K562 (cell line): ENCODE results near the gene CYP51A1. TPM values are rescaled to one million over a fixed set of nuclear protein-coding genes. Genes with fewer than 3 reads are reported as not detected.

Experiments
- CBFA2T2 ChIP-seq: fragments of 450-650 bp; conservative IDR thresholded peaks from 2 replicates; pipeline ENCODE4 v1.6.1; 2017; ENCODE audit warnings: mild to moderate bottlenecking
- DDX20 ChIP-seq: fragments of 450-650 bp; IDR thresholded peaks from 2 replicates; pipeline ENCODE4 v1.6.1; 2016; ENCODE audit warnings: missing genetic modification characterization, low read depth, mild to moderate bottlenecking, missing compliant biosample characterization, moderate library complexity
- FOXP1 ChIP-seq: sonication (generic); formaldehyde crosslinking; IDR thresholded peaks from 2 replicates; pipeline ENCODE4 v1.8.0; 2022; ENCODE audit warnings: mild to moderate bottlenecking, missing genetic modification reagents
- FUS ChIP-seq: fragments of 200-400 bp; formaldehyde crosslinking; optimal IDR thresholded peaks from 2 replicates; pipeline ENCODE3; 2017; ENCODE audit warnings: low read depth, low read length
- HMG20B ChIP-seq: fragments of 250-450 bp; sonication (Bioruptor Pico); IDR thresholded peaks from 2 replicates; pipeline ENCODE4 v1.5.0; 2021; ENCODE audit warnings: mild to moderate bottlenecking
- POLR2G ChIP-seq: fragments of 200-400 bp; formaldehyde crosslinking; IDR thresholded peaks from 2 replicates; pipeline ENCODE4 v1.6.1; 2017; ENCODE audit warnings: low read depth, mild to moderate bottlenecking, antibody characterized with exemption, low read length, moderate library complexity
- YY1 ChIP-seq, 3 experiments: IDR thresholded peaks; 2 replicates each; pipeline ENCODE4 v1.6.1; 2011; ENCODE audit warnings: low read length in 2 of 3, mild to moderate bottlenecking in 2 of 3, moderate library complexity in 2 of 3, borderline replicate concordance in 1 of 3, control low read depth in 1 of 3, low read depth in 1 of 3; ENCODE audit not compliant: insufficient read depth in 3 of 3, insufficient replicate concordance in 2 of 3, control insufficient read depth in 1 of 3, insufficient read length in 1 of 3; ENCODE audit errors: extremely low read depth in 1 of 3
- ZKSCAN1 ChIP-seq: fragments of 150-350 bp; IDR thresholded peaks from 2 replicates; pipeline ENCODE4 v1.6.1; 2016; ENCODE audit warnings: low read depth, low read length
- ZNF586 ChIP-seq: fragments of 450-650 bp; formaldehyde crosslinking; conservative IDR thresholded peaks from 2 replicates; pipeline ENCODE4 v1.4.0; 2020; ENCODE audit warnings: mild to moderate bottlenecking, moderate library complexity
- ZNF778 ChIP-seq: fragments of 450-650 bp; formaldehyde crosslinking; IDR thresholded peaks from 2 replicates; pipeline ENCODE4 v1.4.0; 2020; ENCODE audit warnings: mild to moderate bottlenecking, moderate library complexity
- polyA plus RNA-seq, 8 experiments: library from polyadenylated mRNA; depleted of rRNA in 4 of 8; stranded (reverse) in 5 of 8; unstranded in 3 of 8; fragments of >200 nt; fragmentation: Nextera tagmentation in 2 of 8; fragmentation: Illumina TruSeq in 1 of 8; extraction: Ambion mirVana in 2 of 8; extraction: Trizol in 1 of 8; gene quantifications; 2 replicates each; pipeline versions ENCODE4 v1.2.1 to v1.2.3, GENCODE V29; 2011 to 2014; ENCODE audit warnings: inconsistent platforms in 1 of 8, missing spikeins in 1 of 8
- total RNA-seq, 7 experiments: library from RNA; depleted of rRNA in 6 of 7; stranded (reverse); fragments of >200 nt in 6 of 7; fragmentation: Illumina TruSeq in 2 of 7; extraction: Trizol in 2 of 7; gene quantifications; 2 replicates each; pipeline versions ENCODE4 v1.2.1 to v1.2.3, GENCODE V29; 2011 to 2021; ENCODE audit warnings: low replicate concordance in 1 of 7
- TF ChIP-seq, protein P1 (sequence below), 3 experiments: fragments of 200-800 bp in 1 of 3; sonication (Bioruptor generic) in 1 of 3; sonication (generic) in 1 of 3; formaldehyde crosslinking in 1 of 3; IDR thresholded peaks; 2 replicates each; pipeline versions ENCODE4 v1.6.1 to v1.8.0; 2016 to 2022; ENCODE audit warnings: mild to moderate bottlenecking in 2 of 3, missing compliant biosample characterization in 2 of 3, missing genetic modification characterization in 2 of 3, missing genetic modification reagents in 1 of 3
- TF ChIP-seq, protein P2 (sequence below): sonication (generic); formaldehyde crosslinking; IDR thresholded peaks from 2 replicates; pipeline ENCODE4 v1.8.0; 2022; ENCODE audit warnings: mild to moderate bottlenecking, missing genetic modification reagents
- TF ChIP-seq, protein P3 (sequence below), 2 experiments: fragments of 450-650 bp in 1 of 2; sonication (generic) in 1 of 2; formaldehyde crosslinking in 1 of 2; IDR thresholded peaks in 1 of 2; conservative IDR thresholded peaks in 1 of 2; 2 replicates each; pipeline versions ENCODE4 v1.6.1 to v1.8.1; 2016 to 2023; ENCODE audit warnings: mild to moderate bottlenecking in 2 of 2, moderate library complexity in 2 of 2, inconsistent platforms in 1 of 2, missing genetic modification reagents in 1 of 2
- TF ChIP-seq, protein P4 (sequence below): sonication (generic); formaldehyde crosslinking; IDR thresholded peaks from 2 replicates; pipeline ENCODE4 v1.4.0; 2020; ENCODE audit warnings: mild to moderate bottlenecking, missing genetic modification reagents

Gene CYP51A1
- total and polyA plus RNA-seq, 9 of the 15 experiments (the other 6 are each of a cell fraction or from before 2014, with no cell fraction given) = 35.4 to 151 (median 80.3) TPM

DNA sequence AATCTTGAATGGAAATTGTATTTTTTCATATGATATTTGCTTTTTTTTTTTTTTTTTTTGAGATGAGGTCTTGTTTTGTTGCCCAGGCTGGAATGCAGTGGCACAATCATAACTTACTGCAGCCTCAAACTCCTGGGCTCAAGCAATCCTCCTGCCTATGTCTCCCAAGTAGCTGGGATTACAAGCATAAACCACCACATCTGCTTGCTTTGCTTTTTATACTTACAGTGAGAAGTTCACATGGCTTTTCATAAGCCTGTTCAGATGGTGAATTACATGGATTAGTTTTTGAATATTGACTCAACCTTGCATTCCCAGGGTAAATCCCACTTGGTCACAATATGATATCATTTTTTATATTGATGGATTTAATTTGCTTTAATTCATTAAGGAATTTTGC, 22.7 kb upstream of the CYP51A1 start (continued):
- TF ChIP-seq, protein P1, sequence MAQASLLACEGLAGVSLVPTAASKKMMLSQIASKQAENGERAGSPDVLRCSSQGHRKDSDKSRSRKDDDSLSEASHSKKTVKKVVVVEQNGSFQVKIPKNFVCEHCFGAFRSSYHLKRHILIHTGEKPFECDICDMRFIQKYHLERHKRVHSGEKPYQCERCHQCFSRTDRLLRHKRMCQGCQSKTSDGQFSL (CRISPR knock-in tag; IDR thresholded peaks at IDR 0.05) = no peak
- TF ChIP-seq, protein P1 (tag; IDR thresholded peaks at IDR 0.05) = no peak
- TF ChIP-seq CBFA2T2 = no peak
- no peak for TF ChIP-seq ZNF586
- TF ChIP-seq, protein P2, sequence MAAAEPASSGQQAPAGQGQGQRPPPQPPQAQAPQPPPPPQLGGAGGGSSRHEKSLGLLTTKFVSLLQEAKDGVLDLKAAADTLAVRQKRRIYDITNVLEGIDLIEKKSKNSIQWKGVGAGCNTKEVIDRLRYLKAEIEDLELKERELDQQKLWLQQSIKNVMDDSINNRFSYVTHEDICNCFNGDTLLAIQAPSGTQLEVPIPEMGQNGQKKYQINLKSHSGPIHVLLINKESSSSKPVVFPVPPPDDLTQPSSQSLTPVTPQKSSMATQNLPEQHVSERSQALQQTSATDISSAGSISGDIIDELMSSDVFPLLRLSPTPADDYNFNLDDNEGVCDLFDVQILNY (CRISPR knock-in tag) = no peak
- TF ChIP-seq YY1 (IDR thresholded peaks at IDR 0.05; ENCODE audit: borderline replicate concordance in 1 of 3, control insufficient read depth in 1 of 3, extremely low read depth in 1 of 3, insufficient read depth in 3 of 3, insufficient read length in 1 of 3, insufficient replicate concordance in 2 of 3, low read depth in 1 of 3, low read length in 2 of 3) = no peak
- no peak for TF ChIP-seq POLR2G
- no peak for TF ChIP-seq DDX20
- no peak for TF ChIP-seq ZNF778
- TF ChIP-seq, protein P3, sequence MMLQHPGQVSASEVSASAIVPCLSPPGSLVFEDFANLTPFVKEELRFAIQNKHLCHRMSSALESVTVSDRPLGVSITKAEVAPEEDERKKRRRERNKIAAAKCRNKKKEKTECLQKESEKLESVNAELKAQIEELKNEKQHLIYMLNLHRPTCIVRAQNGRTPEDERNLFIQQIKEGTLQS (IDR thresholded peaks at IDR 0.05) = no peak
- TF ChIP-seq, protein P3 (CRISPR knock-in tag; conservative IDR thresholded peaks at IDR 0.05) = no peak
- TF ChIP-seq FUS = no peak
- no peak for TF ChIP-seq FOXP1
- TF ChIP-seq HMG20B = no peak
- TF ChIP-seq ZKSCAN1 = no peak
- TF ChIP-seq, protein P4, sequence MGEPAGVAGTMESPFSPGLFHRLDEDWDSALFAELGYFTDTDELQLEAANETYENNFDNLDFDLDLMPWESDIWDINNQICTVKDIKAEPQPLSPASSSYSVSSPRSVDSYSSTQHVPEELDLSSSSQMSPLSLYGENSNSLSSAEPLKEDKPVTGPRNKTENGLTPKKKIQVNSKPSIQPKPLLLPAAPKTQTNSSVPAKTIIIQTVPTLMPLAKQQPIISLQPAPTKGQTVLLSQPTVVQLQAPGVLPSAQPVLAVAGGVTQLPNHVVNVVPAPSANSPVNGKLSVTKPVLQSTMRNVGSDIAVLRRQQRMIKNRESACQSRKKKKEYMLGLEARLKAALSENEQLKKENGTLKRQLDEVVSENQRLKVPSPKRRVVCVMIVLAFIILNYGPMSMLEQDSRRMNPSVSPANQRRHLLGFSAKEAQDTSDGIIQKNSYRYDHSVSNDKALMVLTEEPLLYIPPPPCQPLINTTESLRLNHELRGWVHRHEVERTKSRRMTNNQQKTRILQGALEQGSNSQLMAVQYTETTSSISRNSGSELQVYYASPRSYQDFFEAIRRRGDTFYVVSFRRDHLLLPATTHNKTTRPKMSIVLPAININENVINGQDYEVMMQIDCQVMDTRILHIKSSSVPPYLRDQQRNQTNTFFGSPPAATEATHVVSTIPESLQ = no peak
